Keratinocyte (primary cell): ENCODE results near the gene MTMR4. TPM values are rescaled to one million over a fixed set of nuclear protein-coding genes. Genes with fewer than 3 reads are reported as not detected.
A peak's percentile ranks its signal among the peaks of the same experiment; 100 is the strongest.

Experiments
- DNase-seq: peaks from one replicate; pipeline ENCODE4 v3.0.0-alpha.2; 2011; ENCODE audit warnings: low read depth, missing footprints, low spot score
- FAIRE-seq: peaks from 2 replicates; lab custom pipeline; 2011; peaks lifted over from hg19 to GRCh38; lab: Jason Lieb, UNC
- H2AFZ ChIP-seq: 2 replicates; pipeline ENCODE4 v1.6.0; 2012; ENCODE audit warnings: low read length, control low read depth, inconsistent platforms; ENCODE audit not compliant: control insufficient read depth
- H3K27ac ChIP-seq: 2 replicates; pipeline ENCODE4 v1.5.1; 2011; ENCODE audit warnings: low read length; ENCODE audit not compliant: control insufficient read depth, insufficient read depth
- H3K27me3 ChIP-seq: 3 replicates; pipeline ENCODE4 v1.6.0; 2011; ENCODE audit warnings: low read length; ENCODE audit not compliant: control insufficient read depth, insufficient read depth; ENCODE audit errors: extremely low read depth
- H3K36me3 ChIP-seq, 2 experiments: 2 replicates in 1 of 2; 3 replicates in 1 of 2; pipeline ENCODE4 v1.5.1; 2011; ENCODE audit warnings: low read length in 2 of 2, mild to moderate bottlenecking in 1 of 2; ENCODE audit not compliant: control insufficient read depth in 2 of 2, insufficient read depth in 2 of 2; ENCODE audit errors: extremely low read depth in 1 of 2
- H3K4me1 ChIP-seq: 3 replicates; pipeline ENCODE4 v1.5.1; 2011; ENCODE audit warnings: low read length; ENCODE audit not compliant: control insufficient read depth, insufficient read depth; ENCODE audit errors: extremely low read depth
- H3K4me2 ChIP-seq: 3 replicates; pipeline ENCODE4 v1.6.0; 2011; ENCODE audit warnings: low read depth, low read length; ENCODE audit not compliant: control insufficient read depth, insufficient read depth; ENCODE audit errors: extremely low read depth
- H3K4me3 ChIP-seq, 3 experiments: fragments of 200-600 bp in 1 of 3; sonication (generic) in 1 of 3; 2 replicates in 2 of 3; 3 replicates in 1 of 3; pipeline ENCODE4 v1.5.1; 2011 to 2016; ENCODE audit warnings: low read length in 3 of 3, mild to moderate bottlenecking in 3 of 3, control low read depth in 2 of 3, inconsistent platforms in 1 of 3, low read depth in 1 of 3, mixed read lengths in 1 of 3, mixed run types in 1 of 3, moderate library complexity in 1 of 3; ENCODE audit not compliant: control insufficient read depth in 2 of 3, insufficient read depth in 2 of 3; ENCODE audit errors: extremely low read depth in 1 of 3
- H3K79me2 ChIP-seq: 2 replicates; pipeline ENCODE4 v1.6.0; 2012; ENCODE audit warnings: low read length; ENCODE audit not compliant: control insufficient read depth, insufficient read depth
- H3K9ac ChIP-seq: 3 replicates; pipeline ENCODE4 v1.6.0; 2011; ENCODE audit warnings: low read length; ENCODE audit not compliant: control insufficient read depth, insufficient read depth; ENCODE audit errors: extremely low read depth
- H3K9me1 ChIP-seq: 3 replicates; pipeline ENCODE4 v1.6.0; 2011; ENCODE audit warnings: low read length; ENCODE audit not compliant: control insufficient read depth, insufficient read depth; ENCODE audit errors: extremely low read depth
- H3K9me3 ChIP-seq: 2 replicates; pipeline ENCODE4 v1.5.1; 2012; ENCODE audit warnings: low read depth, low read length; ENCODE audit not compliant: control insufficient read depth
- H4K20me1 ChIP-seq: 3 replicates; pipeline ENCODE4 v1.6.0; 2011; ENCODE audit warnings: low read length; ENCODE audit not compliant: control insufficient read depth, insufficient read depth; ENCODE audit errors: extremely low read depth
- EZH2 ChIP-seq: IDR thresholded peaks from one replicate; pipeline ENCODE4 v1.6.1; 2012; ENCODE audit warnings: inconsistent platforms, mild to moderate bottlenecking, low read length, moderate library complexity
- dilution Hi-C: fragments of 300-500 bp; cut with MboI; formaldehyde crosslinking; loops from one replicate; pipeline ENCODE4 v1.7.0; 2020; ENCODE audit warnings: low sequenced_read_pairs; ENCODE audit not compliant: extremely low pct_ligation_motif_present
- polyA plus RNA-seq, 5 experiments: library from polyadenylated mRNA; depleted of rRNA in 3 of 5; stranded (reverse) in 3 of 5; stranded (forward) in 1 of 5; unstranded in 1 of 5; fragments of >200 nt; gene quantifications; 1 replicate in 1 of 5; 2 replicates in 3 of 5; 3 replicates in 1 of 5; pipeline versions ENCODE4 v1.2.1 to v1.2.3, GENCODE V29; 2011 to 2012; ENCODE audit warnings: missing spikeins in 2 of 5, low read depth in 1 of 5, low replicate concordance in 1 of 5
- TF ChIP-seq, protein P1 (sequence below), 3 experiments: IDR thresholded peaks in 1 of 3; conservative IDR thresholded peaks in 1 of 3; optimal IDR thresholded peaks in 1 of 3; 2 replicates in 2 of 3; 3 replicates in 1 of 3; pipeline versions ENCODE3 to v1.5.1; 2011; ENCODE audit warnings: low read length in 3 of 3, mild to moderate bottlenecking in 3 of 3, moderate library complexity in 2 of 3, control low read depth in 1 of 3, inconsistent platforms in 1 of 3; ENCODE audit not compliant: insufficient read depth in 2 of 3; ENCODE audit errors: extremely low read depth in 1 of 3

The MTMR4 gene
- polyA plus RNA-seq, 1 donor (not counting 4 experiments of a cell fraction or from before 2014, with no cell fraction given) = 18.9 TPM

- H3K4me2 ChIP-seq = peak overlapping the region; percentile 58
- no peaks in the 10 kb centered on the region for H3K79me2 ChIP-seq
- no peaks in the 10 kb centered on the region for H3K36me3 ChIP-seq
- H3K4me3 ChIP-seq = peak overlapping the region; percentile 23 to 54 (median 32)
- H3K27ac ChIP-seq = no peak overlapping the region
- no peak for FAIRE-seq
- no peaks in the 10 kb centered on the region for H3K9me3 ChIP-seq
- H4K20me1 ChIP-seq = no peaks in the 10 kb centered on the region
- no peak for DNase-seq
- H3K9ac ChIP-seq = peak overlapping the region; percentile 8
- no peak for TF ChIP-seq EZH2
- TF ChIP-seq, protein P1, sequence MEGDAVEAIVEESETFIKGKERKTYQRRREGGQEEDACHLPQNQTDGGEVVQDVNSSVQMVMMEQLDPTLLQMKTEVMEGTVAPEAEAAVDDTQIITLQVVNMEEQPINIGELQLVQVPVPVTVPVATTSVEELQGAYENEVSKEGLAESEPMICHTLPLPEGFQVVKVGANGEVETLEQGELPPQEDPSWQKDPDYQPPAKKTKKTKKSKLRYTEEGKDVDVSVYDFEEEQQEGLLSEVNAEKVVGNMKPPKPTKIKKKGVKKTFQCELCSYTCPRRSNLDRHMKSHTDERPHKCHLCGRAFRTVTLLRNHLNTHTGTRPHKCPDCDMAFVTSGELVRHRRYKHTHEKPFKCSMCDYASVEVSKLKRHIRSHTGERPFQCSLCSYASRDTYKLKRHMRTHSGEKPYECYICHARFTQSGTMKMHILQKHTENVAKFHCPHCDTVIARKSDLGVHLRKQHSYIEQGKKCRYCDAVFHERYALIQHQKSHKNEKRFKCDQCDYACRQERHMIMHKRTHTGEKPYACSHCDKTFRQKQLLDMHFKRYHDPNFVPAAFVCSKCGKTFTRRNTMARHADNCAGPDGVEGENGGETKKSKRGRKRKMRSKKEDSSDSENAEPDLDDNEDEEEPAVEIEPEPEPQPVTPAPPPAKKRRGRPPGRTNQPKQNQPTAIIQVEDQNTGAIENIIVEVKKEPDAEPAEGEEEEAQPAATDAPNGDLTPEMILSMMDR (optimal IDR thresholded peaks at IDR 0.05 in 1 of 3, IDR thresholded peaks at IDR 0.05 in 1 of 3, conservative IDR thresholded peaks at IDR 0.05 in 1 of 3; ENCODE audit: extremely low read depth in 1 of 3, insufficient read depth in 2 of 3, low read length in 3 of 3) = no peak
- dilution Hi-C loops = no loop called here
- H3K27me3 ChIP-seq = peaks cover 18% of the 10 kb centered on the region
- H3K4me1 ChIP-seq = peaks cover 4% of the 10 kb centered on the region
- peak overlapping the region; percentile 32 for H2AFZ ChIP-seq
- H3K9me1 ChIP-seq = no peaks in the 10 kb centered on the region
Measured at GRCh38 chr17:58531661-58532554, 17.5 kb upstream of the MTMR4 start.

- Histone ChIP-seq H3K36me3 (no peaks in the 10 kb centered on the region), H4K20me1 (no peaks in the 10 kb centered on the region), H2AFZ (no peak overlapping the region), H3K9me1 (no peaks in the 10 kb centered on the region), H3K4me3 (no peak overlapping the region), H3K79me2 (no peaks in the 10 kb centered on the region), H3K27ac (no peak overlapping the region), H3K27me3 (peaks cover 18% of the 10 kb centered on the region), H3K4me2 (peak overlapping the region; percentile 58), H3K9ac (no peak overlapping the region), H3K9me3 (no peaks in the 10 kb centered on the region), H3K4me1 (peaks cover 8% of the 10 kb centered on the region)
- dilution Hi-C loops = no loop called here
- FAIRE-seq (no peak), DNase-seq (no peak)
- TF ChIP-seq, protein P1 (optimal IDR thresholded peaks at IDR 0.05 in 1 of 3, IDR thresholded peaks at IDR 0.05 in 1 of 3, conservative IDR thresholded peaks at IDR 0.05 in 1 of 3; ENCODE audit: extremely low read depth in 1 of 3, insufficient read depth in 2 of 3, low read length in 3 of 3) = no peak
- TF ChIP-seq EZH2 = no peak
Measured at GRCh38 chr17:58531122-58531521, 16.7 kb upstream of the MTMR4 start.
